ENCODE data around the gene OPCML.

OPCML gene

GRCh38 chr11:132638423-132638822 is 893.9 kb downstream of the OPCML start:
- no peak for DNase-seq

DNA sequence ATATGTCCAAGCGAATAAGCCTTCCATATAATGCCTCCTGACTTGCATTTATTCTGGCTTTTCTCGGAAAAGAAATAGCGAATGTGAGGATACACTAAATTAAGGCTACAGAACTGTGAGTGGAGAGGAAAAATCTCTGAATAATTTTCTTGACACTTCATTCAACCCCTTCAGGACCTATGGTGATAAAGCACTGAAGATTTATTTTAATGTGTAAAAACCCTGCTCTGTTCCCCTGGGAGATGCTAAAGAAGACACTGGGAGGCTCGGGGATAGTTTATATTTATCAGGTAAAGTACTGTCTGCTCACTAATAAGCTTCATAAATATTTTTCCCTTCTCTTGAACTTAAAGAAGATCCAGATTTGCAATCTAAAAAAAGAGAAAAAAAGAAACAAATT is 895.8 kb downstream of the OPCML start:
- no peak for DNase-seq

DNA sequence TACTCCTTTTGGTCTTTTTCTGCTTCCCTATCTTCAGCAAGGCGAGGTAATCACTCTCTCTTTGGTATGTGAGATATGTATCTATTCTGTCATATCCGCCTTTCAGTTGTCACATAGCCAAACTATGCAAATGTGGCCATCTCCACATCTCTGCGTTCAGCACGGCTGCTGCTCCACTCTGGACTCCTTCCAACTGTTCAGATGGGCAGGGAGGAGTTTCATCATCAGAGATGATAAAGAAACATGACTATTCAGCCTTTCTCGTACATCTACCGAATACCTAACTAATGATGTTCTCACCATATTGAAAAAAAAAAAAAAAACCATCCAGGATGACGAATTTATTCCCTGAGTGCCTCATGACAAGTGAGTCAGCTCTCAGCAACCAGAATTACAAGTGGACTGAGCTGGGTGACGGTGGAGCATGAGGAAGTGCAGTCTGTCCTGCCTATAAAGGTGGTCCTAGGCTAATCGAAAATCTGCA is 899.6 kb downstream of the OPCML start:
- no peak for DNase-seq

- no peak for DNase-seq
These were observed 900.3 kb downstream of the OPCML start for GRCh38 chr11:132631989-132632388.

- no peak for DNase-seq
These were observed 904.3 kb downstream of the OPCML start for GRCh38 chr11:132627981-132628380.

GRCh38 chr11:132626446-132626845 is 905.9 kb downstream of the OPCML start:
- no peak for DNase-seq

DNA sequence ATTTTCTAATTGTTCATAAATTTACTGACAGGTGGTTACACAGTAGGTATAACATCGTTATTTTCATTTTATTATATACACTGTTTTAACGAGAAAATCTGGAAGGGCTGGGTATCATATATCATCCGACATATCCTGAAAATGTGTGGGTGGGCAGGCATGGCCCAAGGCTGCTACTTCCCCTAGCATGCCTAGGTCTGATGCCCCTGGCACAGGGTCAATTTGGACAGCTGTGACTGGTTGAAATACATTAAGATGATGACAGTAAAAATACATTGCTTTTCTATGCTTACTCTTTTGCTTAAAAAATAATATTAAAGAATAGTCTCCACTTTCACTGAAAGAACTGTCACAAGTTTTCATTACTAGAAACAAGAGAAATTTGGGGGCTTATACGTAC is 908.8 kb downstream of the OPCML start:
- no peak for DNase-seq

DNA sequence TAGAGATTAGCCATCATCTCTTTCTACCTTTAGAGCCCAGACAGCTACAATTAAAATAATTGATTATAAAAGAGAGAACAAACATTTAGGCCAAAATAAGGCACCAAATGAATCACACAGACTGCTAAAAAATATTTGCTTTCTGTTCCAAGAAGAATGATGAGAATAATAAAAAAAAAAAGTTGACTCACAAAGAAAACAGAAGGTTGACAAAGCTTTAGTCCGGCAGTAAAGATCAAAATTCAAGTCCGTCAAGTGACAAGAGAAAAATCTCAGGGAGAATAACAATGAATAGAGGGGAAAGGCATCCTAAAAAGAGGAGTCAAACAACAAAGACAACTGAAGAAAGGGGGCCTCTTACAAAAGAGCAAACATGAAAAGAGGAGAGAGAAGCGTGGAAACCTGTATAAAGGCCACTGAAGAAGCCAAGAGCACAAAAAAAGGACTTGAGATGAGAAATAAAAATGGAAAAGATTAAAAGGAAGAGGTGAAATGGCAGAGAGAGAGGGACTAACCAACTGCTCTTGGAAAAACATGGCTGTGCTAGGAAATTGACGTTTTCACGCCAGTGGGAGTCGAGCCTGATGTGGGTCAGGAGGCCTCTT is 910.2 kb downstream of the OPCML start:
- no peak for DNase-seq

- no peak for DNase-seq
These were observed 911.9 kb downstream of the OPCML start for GRCh38 chr11:132620423-132620822.

DNA sequence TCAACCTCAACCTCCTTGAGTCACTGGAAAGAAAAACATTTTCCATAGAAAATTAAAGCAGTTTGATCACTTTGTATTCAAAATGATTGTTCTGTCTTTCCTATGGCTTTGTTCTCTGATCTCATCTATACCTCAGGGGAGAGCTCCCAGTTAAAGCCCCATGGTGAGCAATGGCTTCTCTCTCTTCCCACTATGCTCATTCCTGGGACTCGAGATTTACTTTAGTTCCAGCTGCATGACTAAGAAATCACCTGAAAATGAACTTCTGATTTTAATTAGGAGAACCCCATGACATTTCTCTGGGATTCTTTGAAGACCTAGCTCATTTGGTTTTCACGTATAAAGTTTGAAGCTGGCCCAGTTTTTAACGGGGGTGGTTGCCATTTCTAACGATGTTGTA is 921.5 kb downstream of the OPCML start:
- DNase-seq, result no peak

GRCh38 chr11:132610216-132610615 is 922.1 kb downstream of the OPCML start:
- DNase-seq, result no peak

- DNase-seq, result no peak
These were observed 924.7 kb downstream of the OPCML start for GRCh38 chr11:132607575-132607974.

GRCh38 chr11:132605825-132606570 is 926.3 kb downstream of the OPCML start:
- no peak for DNase-seq

DNA sequence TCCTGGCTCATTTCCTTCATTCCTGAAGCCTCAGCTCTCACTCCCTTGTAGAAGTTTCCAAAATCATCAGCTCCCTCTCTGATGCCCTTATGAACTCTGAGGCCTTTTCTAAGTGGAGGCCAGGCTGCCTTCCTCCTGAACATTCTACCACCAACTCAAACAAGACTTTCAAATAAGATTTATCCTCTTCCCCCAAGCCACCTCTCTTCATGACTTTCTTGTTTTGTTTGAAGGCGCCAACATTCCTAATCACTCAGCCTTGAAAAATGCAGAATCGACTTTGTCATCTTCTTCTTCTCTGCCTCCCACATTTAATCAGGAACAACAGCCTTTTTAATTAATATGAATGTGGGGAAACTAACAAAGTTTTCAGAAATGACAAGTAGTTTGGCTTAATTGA is 927.9 kb downstream of the OPCML start:
- DNase-seq, result no peak

GRCh38 chr11:132601875-132602274 is 930.4 kb downstream of the OPCML start:
- DNase-seq, result no peak

GRCh38 chr11:132595711-132596134 is 936.6 kb downstream of the OPCML start:
- DNase-seq, result no peak

GRCh38 chr11:132595246-132595645 is 937.1 kb downstream of the OPCML start:
- no peak for DNase-seq

DNA sequence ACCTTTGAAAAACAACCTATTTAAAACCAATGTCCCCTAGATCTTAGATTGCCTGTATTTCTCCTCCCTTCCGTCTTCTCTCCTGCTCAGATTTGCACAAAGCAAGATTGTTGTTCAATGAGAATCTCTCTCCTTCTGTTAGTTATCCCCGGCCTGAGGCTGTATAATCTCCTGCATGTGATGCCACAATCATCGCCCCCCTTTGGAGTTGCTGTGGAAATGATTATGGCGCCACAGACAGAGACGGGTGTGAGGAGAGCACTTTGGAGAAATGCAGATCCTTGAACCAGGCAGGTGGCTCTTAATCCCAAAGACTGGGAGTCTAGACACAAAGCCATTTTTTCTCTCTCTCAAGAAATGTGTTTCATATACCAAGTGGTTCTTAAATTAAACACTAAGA is 941.3 kb downstream of the OPCML start:
- no peak for DNase-seq

DNA sequence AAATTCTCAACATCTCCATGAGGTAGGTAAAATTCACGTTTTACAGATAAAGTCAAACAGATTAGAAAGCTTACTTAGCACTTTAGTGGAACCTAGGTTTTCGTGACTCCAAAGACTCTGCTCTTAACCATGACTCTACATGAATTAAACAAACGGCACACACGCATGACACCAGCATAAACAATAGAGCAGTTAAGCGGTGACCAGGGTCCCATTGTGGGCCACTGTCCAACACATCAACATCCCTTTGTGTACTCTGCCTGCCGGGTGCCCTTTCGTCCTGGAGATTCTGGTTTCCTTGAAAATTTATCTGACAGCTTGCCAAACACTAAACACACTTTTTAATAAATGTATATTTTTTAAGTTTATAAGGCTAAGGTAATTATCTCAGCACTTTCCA is 941.7 kb downstream of the OPCML start:
- no peak for DNase-seq

DNA sequence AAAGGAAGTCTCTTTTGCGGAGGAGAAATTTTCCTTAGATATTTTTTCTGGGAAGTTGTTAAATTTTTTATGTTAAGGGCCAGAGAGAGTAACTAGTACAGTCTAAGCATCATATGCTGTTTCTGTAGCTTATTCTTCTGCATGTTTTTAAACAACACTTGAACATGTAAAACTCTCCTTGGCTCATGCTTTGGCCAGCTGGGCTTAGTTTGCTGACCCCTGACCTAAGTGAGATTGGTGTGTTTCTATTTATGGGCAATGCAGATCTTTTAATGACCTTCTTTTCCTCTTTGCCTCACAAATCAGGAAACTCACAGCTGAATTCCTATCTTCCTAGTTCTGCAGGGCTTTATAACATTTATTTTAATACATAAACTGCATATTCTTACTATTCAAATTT is 942.5 kb downstream of the OPCML start:
- DNase-seq, result no peak

DNA sequence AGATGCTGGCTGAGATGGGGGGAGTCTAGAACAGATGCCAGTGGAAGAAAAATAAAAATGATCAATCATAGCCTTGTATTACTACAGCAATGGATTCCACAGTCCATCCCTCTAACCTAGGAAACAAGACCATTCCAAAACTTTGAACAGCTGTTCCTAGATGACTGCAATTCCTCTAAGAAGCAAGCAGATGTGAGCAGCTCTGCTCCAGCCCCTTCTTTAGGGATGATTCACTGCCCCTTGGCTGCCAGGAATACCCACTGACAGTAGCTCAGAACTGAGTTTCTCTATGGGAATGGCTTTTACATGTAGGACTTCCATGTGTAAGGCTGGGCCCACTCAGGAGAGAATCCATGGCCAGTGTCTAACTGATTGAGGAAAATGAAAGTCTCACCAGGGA is 943.9 kb downstream of the OPCML start:
- DNase-seq, result no peak

DNA sequence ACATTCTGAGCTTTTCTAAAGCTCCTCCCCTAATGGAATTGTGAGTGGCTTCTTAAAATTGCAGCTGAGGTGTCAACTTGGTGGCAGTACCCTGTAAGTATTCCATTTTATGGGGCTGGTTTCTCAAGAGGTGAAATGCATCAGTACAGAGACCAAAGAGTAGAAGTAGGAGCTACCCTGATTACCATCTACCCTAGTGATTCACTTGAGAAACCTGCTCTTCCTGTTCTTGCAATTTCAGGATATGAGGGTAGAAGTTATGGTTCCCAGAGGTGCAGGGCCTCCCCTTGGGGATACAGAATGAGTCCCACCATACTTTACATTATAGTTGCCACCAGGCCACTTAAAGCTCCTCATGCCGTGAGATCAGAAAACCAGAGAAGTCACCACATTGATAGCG is 944.6 kb downstream of the OPCML start:
- no peak for DNase-seq

- no peak for DNase-seq
These were observed 945.5 kb downstream of the OPCML start for GRCh38 chr11:132586801-132587200.

GRCh38 chr11:132579634-132580327 is 952.5 kb downstream of the OPCML start:
- DNase-seq, result no peak

Data from NCI-H187 treated with DMSO at 0.1 percent for 48 hours (cell line).